ENCODE measurements around the gene VEGFD. TPM values are rescaled to one million over a fixed set of nuclear protein-coding genes. Genes with fewer than 3 reads are reported as not detected.
"Not testable (repeated sequence)": the region's sequence is repeated elsewhere in the genome, so short reads cannot be mapped to it uniquely, and the experiment has no call there.

Gene VEGFD
- total RNA-seq, 1 donor, result 0.90 TPM

DNA sequence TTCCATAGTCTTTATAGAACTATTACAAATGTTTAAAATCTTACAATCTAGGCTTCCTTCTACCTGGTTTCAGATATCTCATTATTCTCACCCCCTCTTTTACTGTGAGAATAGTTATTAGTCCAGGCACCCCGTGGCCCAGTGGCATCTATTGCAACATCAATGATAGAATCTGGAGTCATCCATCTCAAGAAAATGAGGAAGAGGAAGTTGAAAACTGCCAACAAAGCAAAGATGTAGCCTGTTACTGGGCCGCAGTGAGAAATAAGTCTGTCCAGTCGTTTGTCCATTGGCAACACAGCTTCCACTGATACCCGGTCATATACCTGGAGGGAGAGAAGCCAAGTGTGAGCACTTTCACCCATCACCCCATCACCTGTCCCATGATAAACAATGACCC, 62.8 kb downstream of the VEGFD start:
- TF ChIP-seq, protein P1, sequence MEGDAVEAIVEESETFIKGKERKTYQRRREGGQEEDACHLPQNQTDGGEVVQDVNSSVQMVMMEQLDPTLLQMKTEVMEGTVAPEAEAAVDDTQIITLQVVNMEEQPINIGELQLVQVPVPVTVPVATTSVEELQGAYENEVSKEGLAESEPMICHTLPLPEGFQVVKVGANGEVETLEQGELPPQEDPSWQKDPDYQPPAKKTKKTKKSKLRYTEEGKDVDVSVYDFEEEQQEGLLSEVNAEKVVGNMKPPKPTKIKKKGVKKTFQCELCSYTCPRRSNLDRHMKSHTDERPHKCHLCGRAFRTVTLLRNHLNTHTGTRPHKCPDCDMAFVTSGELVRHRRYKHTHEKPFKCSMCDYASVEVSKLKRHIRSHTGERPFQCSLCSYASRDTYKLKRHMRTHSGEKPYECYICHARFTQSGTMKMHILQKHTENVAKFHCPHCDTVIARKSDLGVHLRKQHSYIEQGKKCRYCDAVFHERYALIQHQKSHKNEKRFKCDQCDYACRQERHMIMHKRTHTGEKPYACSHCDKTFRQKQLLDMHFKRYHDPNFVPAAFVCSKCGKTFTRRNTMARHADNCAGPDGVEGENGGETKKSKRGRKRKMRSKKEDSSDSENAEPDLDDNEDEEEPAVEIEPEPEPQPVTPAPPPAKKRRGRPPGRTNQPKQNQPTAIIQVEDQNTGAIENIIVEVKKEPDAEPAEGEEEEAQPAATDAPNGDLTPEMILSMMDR (IDR thresholded peaks at IDR 0.05; ENCODE audit: insufficient read depth, low read length), result no peak
- no peak overlapping the region for H3K4me3 ChIP-seq (ENCODE audit: low read depth, low read length)
- DNase-seq (ENCODE audit: low read depth), result no peak

DNA sequence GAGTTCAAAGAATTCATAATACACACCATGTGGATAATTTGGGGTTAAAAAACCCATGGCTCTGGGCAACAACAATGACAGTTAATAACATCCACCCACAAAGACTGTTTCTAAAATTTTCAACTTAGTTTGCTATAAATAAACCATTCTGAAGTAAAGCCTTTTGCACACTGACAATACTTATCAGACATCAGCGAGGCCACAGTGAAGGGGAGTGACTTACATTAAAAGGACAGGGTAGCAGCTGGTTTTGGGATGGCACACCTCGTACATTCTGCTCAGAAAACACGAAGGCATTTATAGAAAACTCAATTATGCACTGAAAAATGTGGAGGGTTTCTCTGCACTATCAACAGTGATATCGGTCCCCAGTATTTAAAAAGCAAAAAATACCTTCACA, 63.9 kb downstream of the VEGFD start:
- no peak overlapping the region for H3K4me3 ChIP-seq (ENCODE audit: low read depth, low read length)
- TF ChIP-seq, protein P1 (IDR thresholded peaks at IDR 0.05; ENCODE audit: insufficient read depth, low read length), result no peak
- no peak for DNase-seq (ENCODE audit: low read depth)

DNA sequence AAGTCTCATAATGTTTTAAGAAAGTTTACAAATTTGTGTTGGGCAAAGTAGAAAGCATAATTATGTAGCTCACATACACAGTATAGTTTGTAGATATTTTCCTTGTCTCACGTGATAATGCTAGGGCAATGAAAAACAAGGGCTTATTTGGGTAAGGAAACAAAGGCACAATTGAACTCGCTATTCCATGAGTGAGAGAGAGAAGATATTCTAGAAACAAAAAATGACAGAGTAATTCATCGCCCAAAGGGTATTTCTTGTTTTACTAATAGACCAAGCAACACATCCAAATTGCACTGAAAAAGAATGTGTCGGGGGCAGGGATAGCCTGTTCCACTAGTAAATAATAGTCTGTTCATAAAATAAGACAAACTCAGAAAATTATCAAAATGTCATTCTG, 65.1 kb downstream of the VEGFD start:
- no peak overlapping the region for H3K4me3 ChIP-seq (ENCODE audit: low read depth, low read length)
- TF ChIP-seq, protein P1 (IDR thresholded peaks at IDR 0.05; ENCODE audit: insufficient read depth, low read length), result no peak
- DNase-seq (ENCODE audit: low read depth), result no peak

DNA sequence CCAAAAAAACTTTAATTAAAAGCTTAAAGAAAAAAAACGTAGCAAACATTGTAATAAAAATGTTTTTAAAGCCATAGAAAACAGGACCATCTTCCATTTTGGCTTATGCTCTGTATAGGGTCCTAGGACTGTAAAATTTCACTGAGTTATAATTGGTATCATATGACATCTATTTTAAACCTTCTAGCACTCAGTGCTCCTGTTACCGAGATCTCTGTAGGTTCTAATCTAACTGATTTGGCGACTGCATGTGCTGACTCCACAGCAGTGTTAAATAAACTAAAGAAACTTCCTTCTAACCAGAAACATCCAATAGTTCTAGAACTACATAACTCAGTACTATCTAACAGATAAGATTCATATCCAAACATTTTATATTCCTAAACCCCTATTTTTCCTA, 68.7 kb downstream of the VEGFD start, which contains the start of gene ASB11:
TSS of gene ASB11 (minus strand) at position 132 of the 400 bp plus-strand sequence. CDS start at position 97, 35 bp downstream.
- TF ChIP-seq, protein P1 (IDR thresholded peaks at IDR 0.05; ENCODE audit: insufficient read depth, low read length), result no peak
- H3K4me3 ChIP-seq (ENCODE audit: low read depth, low read length), result no peak within 1 kb of the TSS
- no peak for DNase-seq (ENCODE audit: low read depth)

DNA sequence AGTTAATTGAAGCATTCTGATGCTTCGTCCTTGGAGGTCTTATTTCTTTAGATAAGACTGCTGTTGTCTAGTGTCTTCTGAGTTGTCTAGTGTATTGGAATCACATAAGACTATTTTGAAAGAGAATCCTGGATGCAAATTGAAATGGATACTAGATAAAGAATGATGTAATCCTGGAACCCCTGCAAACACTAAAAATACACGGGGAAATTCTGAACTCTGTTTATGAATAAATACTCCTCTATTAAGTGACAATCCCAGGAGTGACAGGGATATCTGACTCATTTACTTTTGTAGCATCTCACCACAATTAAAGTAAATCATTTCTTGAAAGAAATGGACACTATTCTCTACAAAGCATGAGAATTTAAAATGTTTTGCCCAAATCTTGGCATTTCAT, 69.7 kb downstream of the VEGFD start:
- TF ChIP-seq, protein P1 (IDR thresholded peaks at IDR 0.05; ENCODE audit: insufficient read depth, low read length), result no peak
- DNase-seq (ENCODE audit: low read depth), result no peak
- no peak overlapping the region for H3K4me3 ChIP-seq (ENCODE audit: low read depth, low read length)

DNA sequence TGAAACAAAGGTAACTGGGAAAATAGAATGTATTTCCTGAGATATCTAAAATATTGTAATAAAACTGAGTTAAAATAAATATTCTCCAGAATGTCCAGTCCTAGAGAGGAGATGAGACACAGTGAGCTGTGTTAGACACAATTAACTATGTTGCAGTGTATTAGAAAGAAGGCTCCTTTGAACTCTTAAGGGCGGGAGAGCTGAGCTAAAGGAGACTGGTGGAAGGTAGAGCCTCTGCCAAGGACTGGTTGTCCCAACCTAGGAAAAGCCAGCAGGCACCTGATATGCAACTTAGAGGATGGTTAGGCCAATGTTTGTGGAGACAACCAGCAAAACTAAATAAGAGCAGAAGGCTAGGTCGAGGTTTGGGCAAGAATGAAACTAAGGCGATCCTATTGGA, 73.1 kb downstream of the VEGFD start:
- DNase-seq (ENCODE audit: low read depth), result no peak
- H3K4me3 ChIP-seq (ENCODE audit: low read depth, low read length), result no peak overlapping the region
- TF ChIP-seq, protein P1 (IDR thresholded peaks at IDR 0.05; ENCODE audit: insufficient read depth, low read length), result no peak

DNA sequence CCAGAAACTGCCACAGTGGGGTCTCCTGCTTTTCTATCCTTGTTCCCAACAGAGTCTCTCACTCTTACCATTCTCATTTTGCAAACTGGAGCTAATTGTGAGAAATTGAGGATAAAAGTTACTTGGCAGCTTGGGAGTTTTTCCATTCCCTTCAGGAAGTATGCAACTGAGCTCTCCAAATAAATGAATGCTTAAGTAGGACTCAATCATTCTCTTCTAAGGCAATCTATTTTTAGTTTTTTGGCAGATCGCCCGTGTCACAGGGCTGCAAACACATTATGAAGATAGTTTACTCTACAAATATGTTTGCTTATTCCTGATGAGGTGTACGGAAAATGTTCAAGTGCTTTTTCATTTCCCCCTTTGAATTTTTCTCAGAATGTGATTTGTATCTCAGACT, 74.1 kb downstream of the VEGFD start:
- TF ChIP-seq, protein P1 (IDR thresholded peaks at IDR 0.05; ENCODE audit: insufficient read depth, low read length), result no peak
- peak; percentile 46 for DNase-seq (ENCODE audit: low read depth)
- no peak overlapping the region for H3K4me3 ChIP-seq (ENCODE audit: low read depth, low read length)

DNA sequence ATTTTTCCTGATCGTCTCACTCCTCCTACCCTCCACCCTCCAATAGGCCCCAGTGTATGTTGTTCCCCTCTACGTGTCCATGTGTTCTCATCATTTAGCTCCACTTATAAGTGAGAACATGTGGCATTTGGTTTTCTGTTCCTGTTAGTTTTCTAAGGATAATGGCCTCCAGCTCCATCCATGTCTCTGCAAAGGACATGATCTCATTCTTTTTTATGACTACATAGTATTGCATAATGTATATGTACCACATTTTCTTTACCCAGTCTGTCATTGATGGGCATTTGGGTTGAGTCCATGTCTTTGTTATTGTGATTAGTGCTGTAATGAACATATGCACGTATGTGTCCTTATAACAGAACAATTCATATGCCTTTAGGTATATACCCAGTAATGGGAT, 78.3 kb downstream of the VEGFD start:
- H3K4me3 ChIP-seq (ENCODE audit: low read depth, low read length); DNase-seq (ENCODE audit: low read depth): not testable (repeated sequence)

All from fibroblast of the aortic adventitia (primary cell).